Left lung (tissue), 10 donors: Measurements from ENCODE around the gene TC2N. TPM values are rescaled to one million over a fixed set of nuclear protein-coding genes. Genes with fewer than 3 reads are reported as not detected.

Experiments used
- ATAC-seq: fragments of 200-7000 bp; cut with Tn5 transposase; one replicate; pipeline ENCODE4 v1.9.1; 2020; ENCODE audit warnings: moderate library complexity
- DNase-seq, 4 donors: peaks; one replicate each; pipeline ENCODE4 v3.0.0-alpha.2; 2013 to 2020
- H3K27ac ChIP-seq, 2 donors: fragments of 200-600 bp; sonication (generic) in 1 of 2; one replicate each; pipeline versions ENCODE4 v1.5.0 to v1.8.0; 2020 to 2021
- H3K27me3 ChIP-seq, 2 donors: fragments of 200-600 bp; sonication (generic) in 1 of 2; one replicate each; pipeline versions ENCODE4 v1.5.0 to v1.8.0; 2020 to 2021
- H3K36me3 ChIP-seq, 2 donors: fragments of 200-600 bp; sonication (generic) in 1 of 2; one replicate each; pipeline versions ENCODE4 v1.5.0 to v1.8.0; 2020 to 2021
- H3K4me1 ChIP-seq, 2 donors: fragments of 200-600 bp; one replicate each; pipeline ENCODE4 v1.8.0; 2021
- H3K4me3 ChIP-seq, 2 donors: fragments of 200-600 bp; sonication (generic) in 1 of 2; one replicate each; pipeline versions ENCODE4 v1.5.0 to v1.8.0; 2020 to 2021; ENCODE audit warnings: mild to moderate bottlenecking in 1 of 2
- H3K9me3 ChIP-seq, 2 donors: fragments of 200-600 bp; sonication (generic) in 1 of 2; one replicate each; pipeline versions ENCODE4 v1.5.0 to v1.8.0; 2020 to 2021
- CTCF ChIP-seq, 2 donors: fragments of 200-600 bp; sonication (generic) in 1 of 2; IDR thresholded peaks; one replicate each; pipeline versions ENCODE4 v1.5.0 to v1.8.0; 2021; ENCODE audit warnings: antibody characterized with exemption in 2 of 2
- intact Hi-C, 2 donors: fragments of 100-400 bp; cut with DNase I; formaldehyde crosslinking; loops; one replicate each; pipeline versions ENCODE4 v1.11.2 to v1.14.2; 2022
- polyA plus RNA-seq, 6 donors: library from polyadenylated mRNA; unstranded; fragments of 120-200 nt; gene quantifications; one replicate each; pipeline ENCODE4 v1.2.1, GENCODE V29; 2013; ENCODE audit not compliant: insufficient read length in 6 of 6
- total RNA-seq, 2 donors: library from RNA; stranded (reverse); fragmentation: NEBNext Ultra II Directional; extraction: Animal tissue kit (Norgen Biotek cat#: 25700); gene quantifications; one replicate each; pipeline ENCODE4 v1.2.1, GENCODE V29; 2021
- donor health status: DM: no; HTN: yes; CAD: no.
- donor health status: DM: no; HTN: no; CAD: no.

Gene TC2N
- total and polyA plus RNA-seq, 8 donors: 20.3 to 58.1 (median 29.7) TPM

DNA sequence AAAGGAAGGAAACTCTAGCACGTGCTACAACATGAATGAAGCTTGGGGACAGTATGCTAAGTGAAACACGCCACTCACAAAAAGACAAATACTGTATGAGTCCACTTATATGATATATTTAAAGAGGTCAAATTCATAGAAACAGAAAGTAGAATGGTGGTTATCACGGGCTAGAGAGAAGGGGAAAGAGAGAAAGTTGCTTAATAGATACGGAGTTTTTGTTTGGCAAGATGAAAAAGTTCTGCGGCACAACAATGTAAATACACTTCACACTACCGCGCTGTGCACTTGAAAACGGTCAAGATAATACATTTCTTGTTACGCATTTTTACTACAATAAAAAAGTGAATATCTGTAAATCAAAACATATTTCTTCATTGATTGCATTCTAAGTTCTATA lies 42.9 kb upstream of the TC2N start:
- no peak for TF ChIP-seq CTCF (IDR thresholded peaks at IDR 0.05)
- ATAC-seq (peak; percentile 46), DNase-seq (no peak)
- Histone ChIP-seq H3K9me3 (no peaks in the 10 kb centered on the region), H3K36me3 (no peaks in the 10 kb centered on the region), H3K27me3 (no peaks in the 10 kb centered on the region), H3K27ac (peak overlapping the region in 1 of 2 donors; percentile 2), H3K4me1 (peaks cover 10 to 23% of the 10 kb centered on the region in 2 donors), H3K4me3 (no peak overlapping the region)
- intact Hi-C loops: no loop called here

DNA sequence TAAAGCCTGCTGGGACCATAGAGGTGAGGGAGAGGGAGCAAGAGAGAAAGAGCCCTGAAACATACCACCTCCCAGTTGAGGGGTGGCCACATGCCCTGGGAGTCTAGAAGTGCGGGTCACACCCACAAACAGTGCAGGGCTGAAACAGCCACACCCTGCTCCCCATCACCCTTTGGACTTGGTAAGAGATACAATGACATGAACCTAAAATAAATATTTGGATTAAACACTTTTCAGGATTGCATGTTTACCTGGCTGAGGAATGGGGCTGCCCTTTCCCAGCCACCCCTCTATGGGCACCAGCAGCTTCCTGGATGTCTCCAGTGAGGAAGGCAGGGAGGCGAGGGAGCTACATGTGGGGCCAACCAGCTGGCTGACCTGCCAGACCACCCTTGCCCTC lies 39.0 kb upstream of the TC2N start:
- Histone ChIP-seq H3K9me3 (no peaks in the 10 kb centered on the region), H3K27me3 (no peaks in the 10 kb centered on the region), H3K36me3 (no peaks in the 10 kb centered on the region), H3K4me1 (peaks cover 4 to 13% of the 10 kb centered on the region in 2 donors), H3K4me3 (no peak overlapping the region), H3K27ac (no peak overlapping the region)
- DNase-seq: no peak
- intact Hi-C loops: no loop called here
- no peak for TF ChIP-seq CTCF (IDR thresholded peaks at IDR 0.05)
- no peak for ATAC-seq

GRCh38 chr14:91904956-91905645 lies 37.8 kb upstream of the TC2N start:
- Histone ChIP-seq H3K4me1 (peaks cover 4 to 6% of the 10 kb centered on the region in 2 donors), H3K36me3 (no peaks in the 10 kb centered on the region), H3K9me3 (no peaks in the 10 kb centered on the region), H3K27ac (no peak overlapping the region), H3K4me3 (no peak overlapping the region), H3K27me3 (no peaks in the 10 kb centered on the region)
- no peak for ATAC-seq
- intact Hi-C loops: no loop called here
- TF ChIP-seq CTCF (IDR thresholded peaks at IDR 0.05): no peak
- no peak for DNase-seq

DNA sequence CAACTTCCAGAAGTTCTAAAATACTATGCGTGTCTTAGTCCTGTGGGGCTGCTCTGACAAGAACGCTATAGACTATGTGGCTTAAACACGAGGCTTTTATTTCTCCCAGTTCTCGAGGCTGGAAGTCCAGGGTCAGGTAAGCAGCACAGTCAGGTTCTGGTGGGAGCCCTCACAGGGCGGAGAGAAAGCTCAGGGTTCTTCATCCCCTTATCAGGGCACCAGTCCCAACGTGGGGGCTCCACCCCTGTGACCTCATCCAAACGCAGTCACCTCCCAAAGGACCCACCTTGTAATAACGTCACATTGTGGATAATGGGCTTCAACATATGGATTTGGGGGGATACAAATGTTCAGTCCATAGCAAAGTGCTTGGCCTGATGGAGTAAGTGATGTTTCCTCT lies 37.1 kb upstream of the TC2N start:
- H3K36me3 ChIP-seq: no peaks in the 10 kb centered on the region
- DNase-seq (no peak), ATAC-seq (no peak)
- peaks cover 4 to 6% of the 10 kb centered on the region in 2 donors for H3K4me1 ChIP-seq
- TF ChIP-seq CTCF (IDR thresholded peaks at IDR 0.05): no peak
- no peaks in the 10 kb centered on the region for H3K27me3 ChIP-seq
- H3K9me3 ChIP-seq: no peaks in the 10 kb centered on the region
- no peak overlapping the region for H3K27ac ChIP-seq
- H3K4me3 ChIP-seq: no peak overlapping the region
- intact Hi-C loops: no loop called here

DNA sequence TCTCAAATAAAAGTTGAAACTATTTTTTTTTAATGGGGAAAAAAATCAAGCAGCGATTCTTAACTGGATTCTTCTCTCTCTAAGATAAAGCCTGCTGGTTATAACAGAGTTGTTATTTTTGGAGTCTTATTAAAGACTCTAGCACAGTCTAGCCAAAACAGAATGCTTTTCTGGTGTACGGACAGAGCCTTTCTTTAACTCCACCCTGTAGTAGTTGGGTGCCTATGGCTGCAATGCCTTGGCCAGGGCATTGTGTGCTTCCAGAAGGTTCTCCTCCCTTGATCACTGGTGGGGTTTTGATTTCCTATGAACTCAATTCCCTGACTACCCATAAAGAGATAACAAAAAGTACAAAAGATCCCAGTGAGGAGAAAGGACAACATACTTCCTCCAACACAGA lies 35.7 kb upstream of the TC2N start:
- no peak for TF ChIP-seq CTCF (IDR thresholded peaks at IDR 0.05)
- no peak for ATAC-seq
- no peaks in the 10 kb centered on the region for H3K9me3 ChIP-seq
- H3K36me3 ChIP-seq: no peaks in the 10 kb centered on the region
- H3K4me1 ChIP-seq: peaks cover under 1 to 2% of the 10 kb centered on the region in 2 donors
- DNase-seq: no peak
- no peaks in the 10 kb centered on the region for H3K27me3 ChIP-seq
- intact Hi-C loops: no loop called here
- H3K27ac ChIP-seq: no peak overlapping the region
- no peak overlapping the region for H3K4me3 ChIP-seq
